Neural progenitor cell (in vitro differentiated cells): ENCODE results near the gene MYO6.

Experiments
- EZH2 ChIP-seq: fragments of 200-600 bp; sonication (generic); IDR thresholded peaks from 2 replicates; pipeline ENCODE4 v1.6.1; 2017; ENCODE audit warnings: antibody characterized with exemption, mild to moderate bottlenecking, moderate library complexity
- EZH2phosphoT487 ChIP-seq: fragments of 200-600 bp; sonication (generic); IDR thresholded peaks from 2 replicates; pipeline ENCODE4 v1.6.1; 2017; ENCODE audit warnings: antibody characterized with exemption
- TF ChIP-seq, protein P1 (sequence below): fragments of 200-600 bp; sonication (generic); IDR thresholded peaks from 2 replicates; pipeline ENCODE4 v1.5.1; 2017; ENCODE audit warnings: antibody characterized with exemption, mild to moderate bottlenecking

DNA sequence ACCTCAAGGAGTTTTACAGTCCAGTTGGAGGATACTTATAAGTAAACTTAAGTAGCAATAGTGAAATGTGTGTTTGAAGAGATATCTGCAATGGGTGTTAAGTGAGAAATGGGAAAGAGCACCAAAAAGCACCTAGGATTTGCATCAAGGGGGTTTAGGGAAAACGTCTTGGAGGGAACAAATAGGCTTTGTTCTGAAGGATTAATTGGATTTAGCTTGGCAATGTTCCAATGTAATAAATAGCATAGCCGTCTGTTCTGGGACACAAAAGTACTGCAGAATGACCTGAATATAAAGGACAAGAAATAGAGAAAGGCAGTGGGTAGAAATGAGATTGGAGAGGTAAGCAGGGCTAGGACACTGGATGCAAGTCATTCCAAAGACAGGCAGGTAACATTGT is 2.8 kb upstream of the MYO6 start:
- TF ChIP-seq, protein P1, sequence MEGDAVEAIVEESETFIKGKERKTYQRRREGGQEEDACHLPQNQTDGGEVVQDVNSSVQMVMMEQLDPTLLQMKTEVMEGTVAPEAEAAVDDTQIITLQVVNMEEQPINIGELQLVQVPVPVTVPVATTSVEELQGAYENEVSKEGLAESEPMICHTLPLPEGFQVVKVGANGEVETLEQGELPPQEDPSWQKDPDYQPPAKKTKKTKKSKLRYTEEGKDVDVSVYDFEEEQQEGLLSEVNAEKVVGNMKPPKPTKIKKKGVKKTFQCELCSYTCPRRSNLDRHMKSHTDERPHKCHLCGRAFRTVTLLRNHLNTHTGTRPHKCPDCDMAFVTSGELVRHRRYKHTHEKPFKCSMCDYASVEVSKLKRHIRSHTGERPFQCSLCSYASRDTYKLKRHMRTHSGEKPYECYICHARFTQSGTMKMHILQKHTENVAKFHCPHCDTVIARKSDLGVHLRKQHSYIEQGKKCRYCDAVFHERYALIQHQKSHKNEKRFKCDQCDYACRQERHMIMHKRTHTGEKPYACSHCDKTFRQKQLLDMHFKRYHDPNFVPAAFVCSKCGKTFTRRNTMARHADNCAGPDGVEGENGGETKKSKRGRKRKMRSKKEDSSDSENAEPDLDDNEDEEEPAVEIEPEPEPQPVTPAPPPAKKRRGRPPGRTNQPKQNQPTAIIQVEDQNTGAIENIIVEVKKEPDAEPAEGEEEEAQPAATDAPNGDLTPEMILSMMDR, result no peak
- TF ChIP-seq EZH2 (no peak), EZH2phosphoT487 (no peak)
